GM12801 (cell line): ENCODE results near the gene ACTC1.

Experiments used
- TF ChIP-seq, protein P1 (sequence below): IDR thresholded peaks from one replicate; pipeline ENCODE4 v1.5.1; 2011; ENCODE audit warnings: control low read depth; ENCODE audit not compliant: insufficient read length; ENCODE audit errors: extremely low read depth

ACTC1 gene

DNA sequence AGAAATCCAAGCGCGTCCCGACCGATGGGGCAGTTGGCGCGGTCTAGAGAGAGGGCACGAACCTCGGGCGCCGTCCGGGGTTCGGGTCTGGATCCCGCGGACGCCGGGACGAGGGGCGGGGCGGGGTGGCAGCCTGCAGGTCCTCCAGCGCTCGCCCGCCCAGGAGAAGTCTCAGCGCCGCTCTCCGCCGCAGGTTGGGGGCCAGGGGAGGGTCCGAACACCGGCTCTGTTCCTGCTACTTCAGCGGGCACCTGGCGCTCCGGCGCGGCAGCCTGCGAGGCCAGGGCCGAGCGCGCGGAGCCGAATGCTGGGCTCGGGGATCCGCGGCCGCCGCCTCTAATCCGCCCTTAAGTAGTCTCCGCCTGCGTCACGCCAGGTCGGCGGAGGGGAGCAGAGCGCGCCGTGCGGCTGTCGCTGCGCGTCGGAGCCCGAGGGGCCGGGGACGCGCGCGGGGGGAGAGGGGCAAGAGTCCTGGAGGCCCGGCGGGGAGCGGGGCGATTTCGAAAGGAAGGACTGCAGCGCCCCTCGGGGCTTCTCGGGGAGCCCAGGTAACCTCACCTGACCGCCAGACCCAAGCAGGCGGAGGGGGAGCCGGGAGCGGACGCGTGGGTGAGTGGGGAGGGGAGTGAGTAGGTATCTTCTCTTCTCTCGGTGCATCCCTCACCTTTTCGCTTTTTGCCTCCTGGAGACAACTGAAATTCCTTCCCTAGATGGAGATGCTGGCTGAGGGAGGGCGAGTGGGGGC lies 40.5 kb downstream of the ACTC1 start, which contains the start of gene GJD2:
TSS of gene GJD2 (minus strand) at position 325 of the 745 bp plus-strand sequence. CDS start 510 bp downstream, outside the sequence.
- TF ChIP-seq, protein P1, sequence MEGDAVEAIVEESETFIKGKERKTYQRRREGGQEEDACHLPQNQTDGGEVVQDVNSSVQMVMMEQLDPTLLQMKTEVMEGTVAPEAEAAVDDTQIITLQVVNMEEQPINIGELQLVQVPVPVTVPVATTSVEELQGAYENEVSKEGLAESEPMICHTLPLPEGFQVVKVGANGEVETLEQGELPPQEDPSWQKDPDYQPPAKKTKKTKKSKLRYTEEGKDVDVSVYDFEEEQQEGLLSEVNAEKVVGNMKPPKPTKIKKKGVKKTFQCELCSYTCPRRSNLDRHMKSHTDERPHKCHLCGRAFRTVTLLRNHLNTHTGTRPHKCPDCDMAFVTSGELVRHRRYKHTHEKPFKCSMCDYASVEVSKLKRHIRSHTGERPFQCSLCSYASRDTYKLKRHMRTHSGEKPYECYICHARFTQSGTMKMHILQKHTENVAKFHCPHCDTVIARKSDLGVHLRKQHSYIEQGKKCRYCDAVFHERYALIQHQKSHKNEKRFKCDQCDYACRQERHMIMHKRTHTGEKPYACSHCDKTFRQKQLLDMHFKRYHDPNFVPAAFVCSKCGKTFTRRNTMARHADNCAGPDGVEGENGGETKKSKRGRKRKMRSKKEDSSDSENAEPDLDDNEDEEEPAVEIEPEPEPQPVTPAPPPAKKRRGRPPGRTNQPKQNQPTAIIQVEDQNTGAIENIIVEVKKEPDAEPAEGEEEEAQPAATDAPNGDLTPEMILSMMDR = no peak

DNA sequence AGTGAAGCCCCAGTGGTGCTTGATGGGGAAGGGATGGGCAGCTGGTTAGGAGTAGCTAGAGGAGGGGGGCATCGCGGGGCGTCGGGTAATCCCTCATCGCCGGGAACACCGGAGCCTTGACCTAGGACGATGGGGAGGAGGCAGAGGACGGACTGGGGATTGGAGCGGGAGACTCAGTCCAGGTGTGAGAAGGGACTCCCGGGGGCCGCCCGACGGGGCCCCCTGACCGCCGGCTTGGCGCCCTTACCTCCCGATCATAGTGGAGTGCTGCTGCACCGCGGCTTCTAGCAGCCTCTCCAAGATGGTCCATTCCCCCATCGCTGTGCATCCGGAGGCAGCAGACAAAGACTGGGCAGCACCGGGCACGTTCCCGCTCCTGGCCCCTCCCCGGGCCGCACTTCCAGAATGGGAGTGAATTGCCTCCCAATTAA lies 41.2 kb downstream of the ACTC1 start:
- TF ChIP-seq, protein P1 = no peak

DNA sequence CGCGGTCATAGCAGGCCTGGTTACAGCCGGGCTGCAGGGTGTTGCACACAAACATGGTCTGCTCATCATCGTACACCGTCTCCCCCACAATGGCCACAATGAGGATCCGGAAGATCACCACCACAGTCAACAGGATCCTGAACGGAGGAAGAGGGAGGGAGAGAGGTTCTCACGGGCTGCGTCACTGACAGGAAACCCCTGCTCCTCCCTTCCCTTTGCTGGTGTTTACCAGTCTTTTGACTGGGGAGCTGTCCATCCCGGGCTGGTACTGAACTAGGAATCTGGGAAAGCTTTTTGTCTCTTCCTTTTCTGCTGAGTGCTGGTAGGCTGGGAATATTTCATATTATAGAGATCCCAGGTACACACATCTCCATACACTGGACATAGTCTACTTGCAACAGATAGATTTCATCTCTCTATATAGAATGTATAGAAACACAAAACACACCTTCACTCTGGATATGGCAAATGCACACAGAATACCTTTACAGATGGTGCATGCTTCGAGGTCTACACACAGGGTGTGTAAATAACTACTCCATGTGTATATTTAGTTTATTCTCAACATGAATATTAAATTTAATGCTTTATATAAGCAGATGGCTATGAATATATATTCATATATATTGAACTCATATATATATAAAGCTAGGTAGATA lies 42.0 kb downstream of the ACTC1 start:
- TF ChIP-seq, protein P1 = no peak

DNA sequence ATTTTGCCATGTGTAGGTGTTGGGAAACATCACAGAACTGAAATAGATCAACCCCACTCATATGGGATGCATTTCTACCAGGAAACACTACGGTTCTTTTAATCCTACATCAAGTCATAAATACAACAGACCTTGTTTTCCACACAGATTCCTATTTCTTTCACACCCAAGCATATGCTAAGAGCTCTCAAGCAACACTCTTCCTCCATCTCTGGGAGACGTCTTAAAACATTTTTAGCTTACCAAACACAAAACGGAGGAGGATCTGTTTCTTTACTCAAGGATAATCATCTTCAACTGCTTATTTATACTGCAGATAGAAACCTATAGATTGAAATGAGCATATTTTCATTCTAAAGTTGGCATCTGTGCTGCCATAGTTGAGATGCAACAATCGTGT lies 45.7 kb downstream of the ACTC1 start:
- TF ChIP-seq, protein P1 = no peak
